HuH-7.5 (cell line): Measurements from ENCODE around the gene LEKR1.

Experiments used
- DNase-seq: peaks from one replicate; pipeline ENCODE4 v3.0.0; 2011; ENCODE audit warnings: low spot score

LEKR1 gene

DNA sequence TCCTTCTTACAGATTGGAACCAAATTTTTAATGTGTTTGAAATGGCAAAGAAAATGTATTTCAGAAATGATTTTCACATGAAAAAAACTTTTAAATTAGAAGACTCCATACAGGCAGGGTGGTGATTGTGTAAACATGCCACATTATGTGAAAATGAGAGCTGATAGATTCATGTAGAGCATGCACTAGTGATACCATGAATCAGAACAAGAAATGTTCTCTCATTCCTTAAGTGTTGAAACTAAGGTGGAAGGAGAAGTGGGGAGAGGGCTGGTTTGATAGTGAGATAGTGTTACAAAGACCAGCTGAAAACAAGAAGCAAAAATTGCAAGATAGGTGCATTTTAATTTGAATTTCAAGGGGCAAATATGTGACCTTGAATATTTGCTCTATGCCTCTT is 233.5 kb downstream of the LEKR1 start:
- DNase-seq, result no peak

DNA sequence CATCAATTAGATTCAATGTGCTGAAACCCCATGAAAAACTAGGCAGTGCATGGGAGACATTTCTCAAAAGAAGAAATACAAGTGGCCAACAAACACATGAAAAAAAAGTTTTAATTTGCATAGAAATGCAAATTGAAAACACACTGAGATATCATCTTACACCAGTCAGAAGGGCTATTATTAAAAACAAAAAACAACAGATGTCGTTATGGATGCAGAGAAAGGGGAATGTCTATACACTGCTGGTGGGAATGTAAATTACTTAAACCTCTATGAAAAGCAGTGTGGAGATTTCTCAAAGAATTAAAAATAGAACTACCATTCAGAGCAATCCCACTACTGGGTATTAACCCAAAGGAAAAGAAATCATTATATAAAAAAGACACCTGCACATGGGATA is 235.1 kb downstream of the LEKR1 start:
- DNase-seq, result no peak

DNA sequence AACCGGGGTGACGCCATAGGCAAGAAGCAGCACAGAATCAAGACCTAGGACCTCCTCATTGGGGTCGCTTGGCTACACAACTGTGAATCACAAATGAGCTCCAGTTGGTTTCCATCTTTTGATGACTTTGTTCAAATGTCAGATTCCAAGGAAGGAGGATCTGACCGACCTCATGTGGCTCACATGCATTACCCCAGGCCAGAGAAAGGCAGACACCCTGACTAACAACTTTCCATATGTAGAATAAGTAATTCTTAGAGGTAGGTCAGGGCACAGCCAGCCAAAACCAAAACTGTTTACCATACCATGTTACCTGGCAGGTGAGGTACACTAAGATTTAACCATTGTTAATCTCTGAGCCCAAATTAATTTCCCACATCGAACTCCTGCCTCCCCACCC is 237.3 kb downstream of the LEKR1 start:
- DNase-seq, result no peak

DNA sequence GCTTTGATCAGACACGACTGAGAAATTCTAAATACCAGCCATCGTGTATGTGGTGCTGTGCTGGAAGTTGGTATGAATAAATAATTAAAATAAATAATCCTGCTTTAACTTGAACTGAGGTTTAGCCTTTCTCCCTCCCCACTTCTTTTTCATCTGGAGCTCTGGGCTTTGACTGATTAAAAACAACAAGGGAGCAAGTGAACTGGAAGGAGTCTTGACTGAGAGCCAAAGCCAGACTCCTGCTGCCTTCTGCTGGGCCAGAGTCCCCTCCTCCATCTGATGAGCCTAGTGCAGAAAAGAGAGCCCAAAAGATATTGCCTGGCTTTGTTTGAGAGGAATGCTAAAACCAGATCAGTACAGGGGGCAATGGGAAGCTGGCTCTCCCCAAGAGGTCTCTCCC is 237.8 kb downstream of the LEKR1 start:
- no peak for DNase-seq

DNA sequence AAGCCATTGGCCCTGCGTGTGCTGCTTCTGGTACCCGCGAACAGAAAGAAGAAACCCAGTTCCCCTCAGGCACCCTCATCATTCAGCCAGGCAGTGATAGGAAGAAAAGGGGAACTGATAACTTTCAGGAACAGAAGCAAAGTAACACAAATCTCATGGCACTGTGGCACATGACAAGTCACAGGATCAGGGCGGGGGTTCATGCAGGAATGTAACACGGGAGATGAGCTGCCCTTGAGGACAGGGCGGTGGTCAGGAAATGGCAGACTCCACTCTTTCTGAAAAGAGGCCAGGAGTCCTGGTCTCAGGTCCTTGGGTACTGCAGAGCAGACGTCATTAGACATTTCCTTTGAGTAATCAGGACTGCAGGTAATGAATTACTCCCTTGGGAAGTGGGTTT is 238.2 kb downstream of the LEKR1 start:
- no peak for DNase-seq

DNA sequence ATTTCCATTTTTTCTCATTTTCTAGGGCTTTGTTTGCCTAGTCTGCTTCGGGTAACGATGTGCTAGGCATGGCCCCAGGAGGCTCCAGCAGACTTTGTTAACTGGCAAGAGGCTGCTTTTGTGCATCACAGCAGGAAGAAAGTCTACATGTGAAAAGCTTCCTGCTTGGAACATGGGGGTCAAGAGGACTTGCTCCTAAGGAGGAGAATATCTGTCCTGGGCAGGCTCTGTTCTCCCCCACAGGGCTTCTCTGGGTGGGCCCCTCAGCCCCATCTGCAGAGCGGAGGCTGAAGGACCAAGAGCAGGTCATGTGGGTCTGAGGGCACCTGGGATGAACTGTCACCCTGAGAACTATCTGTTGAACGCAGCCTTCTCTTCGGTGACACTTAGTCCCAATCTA is 239.0 kb downstream of the LEKR1 start:
- DNase-seq, result no peak

DNA sequence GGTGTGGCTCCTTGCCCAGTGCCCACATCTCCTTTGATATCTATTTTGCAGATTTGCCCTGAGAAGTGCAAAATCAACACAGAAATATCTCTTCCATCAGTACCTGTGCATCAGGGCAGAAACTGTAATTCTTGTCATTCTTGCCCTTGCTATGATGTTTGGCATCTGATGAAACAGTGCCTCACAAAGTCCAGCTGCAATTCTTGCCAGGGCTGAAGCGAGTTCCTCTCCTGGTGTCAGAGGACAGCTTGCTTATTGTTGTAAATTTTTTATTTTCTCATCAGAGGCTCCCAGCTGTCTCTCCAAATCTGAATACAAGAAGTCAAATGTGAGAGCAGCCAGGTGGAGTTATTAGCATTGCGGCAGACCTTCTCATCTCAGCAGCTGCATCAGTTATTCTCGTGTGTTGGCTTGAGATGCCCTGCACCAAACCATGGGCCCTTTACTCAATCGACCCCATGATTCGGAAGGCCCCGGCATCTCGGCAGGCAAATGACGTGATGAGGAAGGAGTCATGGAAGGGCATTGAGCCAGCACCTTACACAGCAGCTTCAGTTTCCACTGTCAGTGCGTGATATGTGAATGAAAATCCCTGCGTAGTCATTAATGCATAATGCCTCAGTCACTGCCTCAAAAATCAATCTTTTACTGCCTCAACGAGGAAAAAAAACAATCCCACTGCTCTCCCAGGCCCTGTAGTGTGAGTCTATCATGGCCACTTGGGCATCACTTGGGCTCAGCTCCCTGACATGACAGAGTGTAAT is 240.4 kb downstream of the LEKR1 start:
- DNase-seq, result no peak

DNA sequence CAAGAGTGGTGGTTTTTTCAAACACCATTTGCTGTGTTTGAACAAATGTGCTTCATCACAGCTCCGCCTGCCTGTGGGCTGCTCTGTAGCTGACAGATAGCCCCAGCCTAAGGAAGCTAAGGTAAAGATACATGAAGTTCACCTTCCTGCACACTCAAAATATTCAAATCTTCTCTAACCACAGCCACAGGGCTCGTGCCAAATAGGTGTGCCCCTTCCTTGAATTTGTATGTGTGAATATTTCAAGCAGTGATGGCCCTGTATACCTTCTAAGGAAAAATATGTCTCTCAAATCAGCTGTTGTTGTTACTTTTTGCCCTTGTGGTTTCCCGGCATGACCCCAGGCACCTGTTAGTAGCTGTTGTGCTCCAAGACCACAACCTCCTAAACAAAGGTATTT is 241.0 kb downstream of the LEKR1 start:
- DNase-seq, result no peak

DNA sequence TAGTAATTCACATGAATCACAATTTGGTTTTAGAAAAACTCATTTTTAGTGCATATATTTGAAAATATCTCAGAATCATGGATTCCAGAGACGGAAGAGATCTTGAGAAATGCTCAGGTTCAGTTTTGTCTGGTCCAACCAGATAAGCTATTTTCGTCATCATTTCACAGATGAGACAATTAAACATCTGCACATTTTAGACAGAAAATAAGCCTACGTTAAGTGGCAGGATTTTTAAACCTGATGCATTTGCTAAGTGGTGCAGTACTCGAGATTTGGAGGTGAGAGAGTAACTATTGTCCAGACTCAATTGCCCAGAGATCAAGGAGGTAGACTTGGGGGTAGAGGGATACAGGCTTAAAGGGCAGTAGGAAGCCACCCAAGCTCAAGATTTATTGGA is 243.3 kb downstream of the LEKR1 start:
- no peak for DNase-seq

DNA sequence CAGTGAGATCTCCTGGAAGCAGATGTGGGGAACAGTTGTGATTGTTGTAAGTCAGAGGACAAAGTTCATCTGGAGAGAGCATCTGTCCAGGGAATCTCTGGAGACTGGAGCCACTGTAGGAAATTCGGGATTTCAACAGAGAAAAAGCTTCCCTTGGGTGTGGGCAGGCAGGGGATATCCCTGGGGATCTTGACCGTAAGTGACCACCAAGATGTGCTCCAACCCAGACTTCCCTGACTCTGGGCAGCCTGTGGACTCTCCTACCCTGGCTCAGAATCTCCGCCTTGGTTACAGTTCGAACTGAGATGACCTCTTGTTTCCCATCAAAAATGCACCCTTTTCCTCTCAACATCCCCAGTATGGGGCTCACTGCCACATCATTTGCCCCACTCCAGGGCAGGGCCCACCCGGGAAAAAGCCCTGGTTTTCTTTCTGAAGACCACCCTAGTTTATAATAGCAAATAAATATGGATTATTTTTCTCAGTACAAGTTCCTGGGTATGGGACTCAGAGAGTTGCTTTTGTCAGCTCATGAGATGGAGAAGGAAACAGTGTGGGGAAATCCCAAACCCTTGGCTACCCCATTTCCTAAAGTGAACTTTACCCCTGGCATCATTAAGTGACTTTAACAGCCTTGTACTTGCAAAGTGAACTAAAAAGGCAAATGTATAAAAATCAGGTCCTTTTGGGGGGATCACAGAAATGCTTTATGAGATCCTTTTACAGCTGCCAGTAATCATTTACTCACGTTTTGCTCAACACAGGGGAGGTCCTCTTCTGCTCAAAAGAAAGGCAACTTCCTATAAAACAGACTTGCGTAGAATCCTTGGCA is 243.9 kb downstream of the LEKR1 start:
- no peak for DNase-seq

DNA sequence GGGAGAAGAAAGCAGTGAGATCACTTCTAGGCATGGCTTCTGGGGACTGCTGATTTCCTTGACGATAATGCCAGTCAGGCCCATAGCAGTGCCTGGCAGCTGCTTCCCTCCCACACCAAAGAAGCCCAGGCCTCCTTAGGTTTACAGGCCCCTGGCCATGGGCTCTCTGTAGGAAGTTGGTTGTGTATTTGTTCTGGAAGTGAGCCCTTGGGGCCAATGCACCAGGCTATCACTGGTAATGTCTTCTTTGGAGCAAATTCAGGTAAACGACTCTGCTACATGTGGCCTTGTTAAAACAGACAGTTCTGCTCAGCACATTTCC is 244.5 kb downstream of the LEKR1 start:
- no peak for DNase-seq

DNA sequence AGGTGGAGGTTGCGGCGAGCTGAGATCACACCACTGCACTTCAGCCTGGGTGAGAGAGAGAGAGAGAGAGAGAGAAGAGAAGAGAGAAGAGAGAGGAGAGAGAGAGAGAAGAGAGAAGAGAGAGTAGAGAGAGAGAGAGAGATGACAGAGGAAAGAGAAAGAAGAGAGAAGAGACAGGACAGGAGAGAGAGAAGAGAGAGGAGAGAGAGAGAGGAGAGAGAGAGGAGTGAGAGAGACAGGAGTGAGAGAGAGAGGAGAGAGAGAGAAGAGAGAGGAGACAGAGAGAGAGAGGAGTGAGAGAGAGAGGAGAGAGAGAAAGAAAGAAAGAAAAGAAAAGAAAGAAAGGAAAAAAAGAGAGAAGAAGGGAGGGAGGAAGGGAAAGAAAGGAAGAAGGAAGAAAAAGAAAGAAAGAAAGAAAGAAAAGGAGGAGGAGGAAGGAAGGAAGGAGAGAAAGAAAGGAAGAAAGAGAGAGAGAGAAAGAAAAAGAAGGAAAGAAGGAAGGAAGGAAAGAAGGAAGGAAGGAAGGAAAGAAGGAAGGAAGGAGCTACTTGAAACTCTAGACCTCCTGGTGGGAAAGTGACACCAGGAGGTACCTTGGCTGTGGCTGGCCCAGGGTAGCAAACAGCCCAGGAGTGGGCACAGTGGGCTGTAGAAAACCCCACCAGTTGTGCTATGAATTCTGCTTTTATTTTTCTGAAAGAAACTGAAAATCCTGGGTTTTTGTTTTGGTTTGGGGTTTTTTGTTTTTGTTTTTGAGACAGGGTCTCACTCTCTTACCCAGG is 245.8 kb downstream of the LEKR1 start:
- DNase-seq, result no peak

DNA sequence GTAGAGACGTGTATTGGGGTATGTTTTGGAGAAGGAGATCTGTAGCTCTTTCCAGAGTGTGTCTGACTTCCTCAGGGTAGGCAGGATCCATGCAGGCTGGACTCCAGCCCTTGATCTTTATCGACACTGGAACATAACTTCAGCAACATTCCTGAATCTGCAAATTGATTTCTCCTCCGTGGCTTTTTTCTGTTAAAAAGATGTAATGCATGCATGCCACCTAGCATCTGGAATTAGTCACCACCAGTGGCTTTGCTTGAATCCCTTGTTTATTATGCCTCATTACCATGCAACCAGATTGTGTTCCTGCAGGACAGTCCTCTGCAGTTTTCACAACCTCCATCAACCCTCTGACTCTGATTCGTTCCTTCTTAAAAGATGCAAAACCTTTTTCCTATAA is 247.7 kb downstream of the LEKR1 start:
- DNase-seq, result no peak

DNA sequence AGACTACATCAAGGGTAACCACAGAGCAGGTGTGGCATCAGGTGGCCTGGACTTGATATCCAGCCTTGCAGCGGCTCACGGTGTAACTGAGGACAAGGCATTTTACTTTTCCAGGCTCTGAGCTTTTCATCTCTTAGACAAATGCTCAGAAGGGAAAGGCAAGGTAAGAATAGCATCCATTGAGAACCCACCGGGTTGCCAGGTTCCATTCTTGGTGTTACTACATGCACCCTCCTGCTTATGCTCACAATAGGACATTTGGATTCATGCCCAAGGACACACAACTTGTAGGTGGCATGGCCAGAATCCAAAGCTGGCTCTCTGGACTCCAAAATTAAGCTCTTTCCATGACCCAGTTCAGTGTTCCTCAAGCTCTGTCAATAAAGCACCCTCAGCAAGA is 248.3 kb downstream of the LEKR1 start:
- DNase-seq, result no peak

DNA sequence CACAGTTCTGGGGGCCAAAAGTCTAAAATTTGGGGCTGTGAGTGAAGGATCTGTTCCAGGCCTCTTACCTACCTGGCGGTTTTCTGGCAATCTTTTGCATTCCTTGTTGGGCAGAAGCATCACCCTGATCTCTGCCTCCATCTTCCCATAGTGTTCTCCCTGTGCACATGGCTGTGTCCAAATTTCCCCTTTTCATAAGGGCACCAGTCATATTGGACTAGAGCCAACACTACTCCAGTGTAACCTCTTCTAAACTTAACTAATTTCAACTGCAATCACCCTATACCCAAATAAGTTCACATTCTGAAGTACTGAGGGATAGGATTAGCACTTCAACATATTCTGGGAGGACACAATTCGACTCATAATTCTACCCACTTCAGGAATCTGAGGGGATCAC is 248.8 kb downstream of the LEKR1 start:
- no peak for DNase-seq

DNA sequence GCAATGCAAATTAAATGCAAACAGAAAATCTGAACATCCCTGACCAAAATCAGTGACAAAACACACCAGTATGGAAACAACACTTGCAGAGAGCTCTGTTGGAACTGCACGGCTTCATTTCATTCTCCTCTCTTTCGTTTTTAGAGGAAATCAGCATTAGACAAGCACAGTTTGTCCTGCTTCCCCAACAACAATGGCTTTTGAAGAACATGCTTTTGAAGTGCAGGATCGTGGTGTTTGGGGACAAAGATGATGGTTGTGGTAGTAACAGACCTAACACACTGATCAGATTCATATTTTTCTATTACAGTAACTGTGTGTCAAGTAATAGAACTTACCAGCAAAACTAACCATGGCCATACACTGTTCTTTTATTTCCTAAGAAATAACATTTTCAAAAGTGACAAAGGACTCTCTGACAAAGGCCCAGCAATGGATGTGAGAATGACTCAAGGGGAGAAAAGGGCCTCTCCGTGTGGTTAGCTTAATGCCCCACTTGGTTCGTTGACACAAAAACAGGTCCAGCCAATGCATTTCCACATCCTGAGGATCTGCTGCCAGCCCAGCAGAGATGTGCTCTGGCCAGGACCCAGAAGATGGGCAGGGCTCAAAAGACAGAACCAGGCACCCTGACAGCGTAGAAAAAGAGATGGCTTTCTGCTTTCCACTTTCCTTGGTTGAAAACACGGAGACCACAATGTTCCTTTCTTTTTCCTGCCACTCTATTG is 249.7 kb downstream of the LEKR1 start:
- no peak for DNase-seq

DNA sequence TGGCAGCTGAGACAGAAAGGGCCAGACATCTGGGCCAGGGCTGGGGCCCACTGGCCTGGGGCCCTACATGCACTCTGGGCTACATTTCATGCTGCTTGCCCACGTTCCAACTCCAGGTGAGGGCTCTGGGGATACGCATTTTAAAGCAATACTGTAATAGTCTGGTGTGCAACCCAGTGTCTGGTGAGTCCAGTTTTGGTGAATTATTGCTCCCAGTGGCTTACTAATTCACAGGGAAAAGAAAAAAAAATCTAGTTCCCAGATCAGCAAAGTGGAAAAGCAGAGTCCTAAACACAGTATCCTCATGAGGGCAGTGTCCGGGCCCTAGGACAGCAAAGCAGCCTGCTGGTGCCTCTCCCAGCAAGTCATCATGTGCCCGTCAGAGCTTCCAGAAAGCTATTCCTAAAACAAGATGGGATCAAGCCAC is 251.4 kb downstream of the LEKR1 start:
- no peak for DNase-seq

DNA sequence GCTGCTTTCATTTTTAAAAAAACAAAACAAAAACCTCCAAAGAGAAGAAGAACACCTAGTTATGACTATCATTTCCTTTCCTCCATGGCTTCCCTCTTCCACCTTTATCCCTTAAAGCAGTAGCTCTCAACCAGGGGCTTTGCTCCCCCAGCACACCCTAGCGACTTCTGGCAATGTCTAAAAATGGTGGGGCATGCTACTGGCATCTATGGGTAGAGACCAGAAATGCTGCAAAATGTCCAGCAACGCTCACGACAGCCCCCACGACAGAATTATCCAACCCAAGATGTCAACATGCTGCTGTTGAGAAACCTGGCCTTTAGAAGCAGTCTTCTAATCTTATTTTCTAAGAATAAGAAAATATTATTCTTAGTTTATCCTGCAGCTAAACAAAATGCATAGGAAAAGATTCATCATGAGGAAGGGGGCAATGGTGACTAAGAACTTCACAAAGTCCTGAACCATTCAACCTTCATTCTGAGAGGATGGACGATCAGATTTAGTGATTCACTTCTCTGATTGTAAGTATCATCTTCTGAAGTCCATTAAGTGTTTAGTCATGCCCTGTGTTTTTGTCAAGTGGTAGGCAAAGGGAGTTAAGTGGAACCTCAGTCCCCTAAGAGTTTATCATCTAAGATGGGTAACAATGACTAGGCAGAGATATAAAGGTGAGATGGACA is 252.1 kb downstream of the LEKR1 start:
- no peak for DNase-seq

DNA sequence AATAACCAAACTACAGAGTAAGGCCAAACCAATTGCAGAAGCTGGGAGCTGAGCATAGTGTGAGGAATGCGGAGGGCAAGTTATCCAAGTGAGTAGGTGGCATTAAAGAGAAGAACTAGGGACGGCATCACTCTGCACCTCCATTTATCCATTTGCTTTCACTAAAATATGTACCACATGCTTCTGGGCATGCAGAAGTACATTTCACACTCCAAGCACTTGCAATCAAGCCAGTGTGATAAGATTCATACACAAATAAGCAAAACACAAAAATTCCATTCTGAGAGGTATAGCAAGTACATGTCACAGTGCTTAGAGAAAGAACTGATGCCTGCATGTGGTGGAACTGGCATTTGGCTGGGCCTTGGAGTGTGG is 252.6 kb downstream of the LEKR1 start:
- DNase-seq, result no peak

DNA sequence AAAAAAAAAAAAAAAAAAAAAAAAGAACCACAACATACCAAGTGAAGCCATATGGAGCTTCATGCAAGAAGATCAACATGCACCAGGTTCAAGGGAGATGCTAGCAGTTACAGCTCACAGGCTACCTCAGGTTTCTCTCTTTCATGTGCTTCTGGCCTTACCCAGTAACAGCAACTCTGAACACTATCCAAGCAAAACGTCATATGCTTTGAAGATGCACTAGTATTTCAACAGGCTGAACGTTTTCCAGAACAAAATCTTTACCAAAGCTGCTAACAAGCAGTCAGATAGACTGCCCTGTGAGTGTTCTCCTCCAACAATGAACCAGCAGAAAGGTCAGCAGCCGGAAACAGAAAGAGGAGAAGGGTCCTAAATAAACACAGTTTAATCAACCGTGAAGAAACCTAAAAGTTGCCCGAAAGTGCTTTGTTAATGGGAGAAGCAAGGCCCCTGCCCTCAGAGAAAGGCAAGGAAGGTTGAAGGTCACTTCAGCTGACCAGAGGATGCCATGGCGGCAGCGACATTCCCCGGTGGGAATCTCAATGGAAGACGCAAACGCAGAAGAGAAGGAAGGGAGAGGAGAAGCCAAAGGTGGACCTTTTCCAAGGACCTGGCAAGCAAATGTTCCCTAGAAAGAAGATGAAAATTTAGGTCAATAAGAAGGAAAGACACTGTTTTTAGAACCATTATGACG is 253.7 kb downstream of the LEKR1 start:
- DNase-seq, result no peak

DNA sequence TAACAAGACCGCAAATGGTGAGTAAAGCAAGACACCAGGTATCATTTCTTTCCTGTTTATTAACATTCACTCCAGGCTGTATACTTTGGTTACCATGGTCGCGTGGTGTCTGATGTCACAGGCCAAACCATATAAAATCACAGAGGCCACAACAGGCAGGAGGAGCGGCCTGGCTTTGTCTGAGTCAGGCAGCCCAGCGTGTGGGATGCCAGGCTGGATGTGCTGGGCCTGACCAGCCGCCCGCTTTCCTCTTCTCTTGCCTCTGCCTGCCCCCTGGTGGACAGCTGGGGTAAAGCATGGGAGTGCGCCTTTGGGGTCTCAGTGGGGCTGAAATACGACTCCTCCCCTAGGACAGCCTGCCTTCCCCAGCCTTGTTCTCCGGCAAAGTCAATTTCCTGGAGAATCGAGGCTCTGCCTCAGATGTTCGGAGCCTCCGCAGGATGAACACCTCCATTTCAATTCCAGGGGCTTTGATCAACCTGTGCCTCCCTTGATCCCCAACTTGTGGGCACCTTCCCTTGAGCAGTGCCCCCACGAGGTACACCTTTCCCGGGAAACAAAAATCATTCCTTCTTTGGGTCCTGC is 255.6 kb downstream of the LEKR1 start:
- peak; percentile 56 for DNase-seq
